ENCODE measurements around the gene TPMT.

DNA sequence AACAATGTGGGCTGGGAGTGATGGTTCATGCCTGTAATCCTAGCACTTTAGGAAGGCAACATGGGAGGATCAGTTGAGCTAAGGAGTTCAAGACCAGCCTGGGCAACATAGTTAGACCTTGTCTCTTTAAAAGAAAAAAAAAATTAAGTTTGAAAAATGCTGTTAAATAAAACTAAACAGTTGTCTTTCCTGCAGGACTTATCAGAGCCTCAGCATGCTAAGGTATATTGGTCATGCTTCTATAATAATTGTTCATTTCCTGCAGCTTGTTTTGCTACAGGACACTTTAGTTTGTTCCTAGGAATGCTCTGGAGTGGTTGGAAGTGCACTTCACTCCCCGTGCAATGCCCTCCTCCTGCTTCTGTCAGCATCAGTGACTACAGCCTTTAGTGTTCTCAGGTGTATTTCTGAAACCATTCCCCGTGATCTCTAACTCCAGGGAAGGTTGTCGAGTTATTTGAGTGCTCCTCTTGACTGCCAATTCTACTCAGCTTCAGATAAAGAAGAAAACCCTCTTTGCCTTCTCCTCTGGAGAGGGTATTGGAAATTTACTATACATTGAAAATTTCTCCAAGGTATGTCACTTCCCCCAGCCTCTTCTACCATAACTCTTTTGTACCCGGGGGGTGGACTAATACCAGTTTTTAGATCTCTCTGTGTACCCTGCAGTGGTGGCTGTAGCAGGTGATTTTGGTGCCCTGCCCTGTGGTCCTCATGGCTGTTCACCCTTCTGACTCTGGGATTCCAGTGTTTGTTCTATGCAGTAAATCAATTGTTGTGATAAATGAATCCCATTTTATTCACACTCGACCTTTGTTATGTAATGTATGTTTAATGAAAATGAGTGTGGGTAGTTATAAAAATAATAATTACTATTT is 66.2 kb downstream of the TPMT start:
- TF ChIP-seq POLR2A (IDR thresholded peaks at IDR 0.05): no peak
- no peak for TF ChIP-seq CTCF (IDR thresholded peaks at IDR 0.05)
